CD4-positive, alpha-beta T cell (primary cell): ENCODE measurements around the gene PRKCI. TPM values are rescaled to one million over a fixed set of nuclear protein-coding genes. Genes with fewer than 3 reads are reported as not detected.

ENCODE experiments used
- ATAC-seq: fragments of 200-7000 bp; cut with Tn5 transposase; one replicate; pipeline ENCODE4 v1.10.0; 2022; ENCODE audit warnings: mild to moderate bottlenecking; ENCODE audit not compliant: poor library complexity
- CTCF ChIA-PET: fragments of 350-600 bp; sonication (Branson Sonifier 250); formaldehyde crosslinking; loops from one replicate; lab custom pipeline; 2021; ENCODE audit warnings: antibody characterized with exemption, inconsistent platforms; lab: Charles Lee
- POLR2A ChIA-PET: fragments of 350-600 bp; sonication (Branson Sonifier 250); formaldehyde crosslinking; loops from one replicate; lab custom pipeline; 2021; ENCODE audit warnings: antibody characterized with exemption, inconsistent platforms; lab: Charles Lee
- DNase-seq, 14 experiments: peaks; one replicate each; pipeline ENCODE4 v3.0.0-alpha.2; 2013 to 2020; ENCODE audit warnings: mixed read lengths in 2 of 14
- H3K27ac ChIP-seq, 2 donors: one replicate each; pipeline versions ENCODE4 v1.5.1 to v1.7.0; 2013; ENCODE audit warnings: low read length in 2 of 2, low read depth in 1 of 2, mild to moderate bottlenecking in 1 of 2
- H3K27me3 ChIP-seq, 2 experiments: 1 replicate in 1 of 2; 2 replicates in 1 of 2; pipeline versions ENCODE4 v1.6.1 to v1.7.0; 2013; ENCODE audit warnings: low read length in 2 of 2, control low read depth in 1 of 2, mild to moderate bottlenecking in 1 of 2, moderate library complexity in 1 of 2; ENCODE audit not compliant: insufficient read depth in 2 of 2, control insufficient read depth in 1 of 2
- H3K36me3 ChIP-seq: one replicate; pipeline ENCODE4 v1.6.1; 2013; ENCODE audit warnings: low read length, control low read depth; ENCODE audit not compliant: insufficient read depth
- H3K4me1 ChIP-seq: one replicate; pipeline ENCODE4 v1.6.1; 2013; ENCODE audit warnings: low read length, control low read depth; ENCODE audit not compliant: insufficient read depth
- H3K4me3 ChIP-seq: one replicate; pipeline ENCODE4 v1.5.1; 2013; ENCODE audit warnings: mild to moderate bottlenecking, low read length, moderate library complexity
- H3K9me3 ChIP-seq, 2 experiments: 1 replicate in 1 of 2; 2 replicates in 1 of 2; pipeline versions ENCODE4 v1.6.1 to v1.7.0; 2013; ENCODE audit warnings: low read length in 2 of 2, mild to moderate bottlenecking in 2 of 2, control low read depth in 1 of 2, moderate library complexity in 1 of 2; ENCODE audit not compliant: control insufficient read depth in 1 of 2, insufficient read depth in 1 of 2
- H3K27ac Mint-ChIP-seq: one replicate; pipeline ENCODE4 v1.8.0; 2020; ENCODE audit warnings: mixed read lengths
- H3K27me3 Mint-ChIP-seq: one replicate; pipeline ENCODE4 v1.8.0; 2021; ENCODE audit warnings: mixed read lengths
- H3K36me3 Mint-ChIP-seq: one replicate; pipeline ENCODE4 v1.8.0; 2021; ENCODE audit warnings: low read depth, mixed read lengths
- H3K4me1 Mint-ChIP-seq: one replicate; pipeline ENCODE4 v1.8.0; 2021; ENCODE audit warnings: low read depth, mixed read lengths
- H3K4me3 Mint-ChIP-seq: one replicate; pipeline ENCODE4 v1.8.0; 2020; ENCODE audit warnings: mild to moderate bottlenecking, mixed read lengths
- H3K9me3 Mint-ChIP-seq: one replicate; pipeline ENCODE4 v1.8.0; 2020; ENCODE audit warnings: mixed read lengths
- intact Hi-C, 2 experiments: fragments of 100-400 bp; cut with DNase I in 1 of 2; cut with micrococcal nuclease in 1 of 2; formaldehyde crosslinking; loops; one replicate each; pipeline versions ENCODE4 v1.15.1 to v1.9.0; 2023 to 2025; cut with DNase I, micrococcal nuclease
- total RNA-seq, 174 experiments: library from RNA in 2 of 174; stranded (reverse) in 2 of 174; gene quantifications; one replicate each; pipeline ENCODE4 v1.2.3 and lab custom pipeline; 2021 to 2026
- TF ChIP-seq, protein P1 (sequence below): fragments of 200-600 bp; IDR thresholded peaks from one replicate; pipeline ENCODE4 v1.8.0; 2022; ENCODE audit warnings: antibody characterized with exemption, mild to moderate bottlenecking

Gene PRKCI
- total RNA-seq, 2 experiments from 2014 or later: 16.4 to 18.0 TPM

DNA sequence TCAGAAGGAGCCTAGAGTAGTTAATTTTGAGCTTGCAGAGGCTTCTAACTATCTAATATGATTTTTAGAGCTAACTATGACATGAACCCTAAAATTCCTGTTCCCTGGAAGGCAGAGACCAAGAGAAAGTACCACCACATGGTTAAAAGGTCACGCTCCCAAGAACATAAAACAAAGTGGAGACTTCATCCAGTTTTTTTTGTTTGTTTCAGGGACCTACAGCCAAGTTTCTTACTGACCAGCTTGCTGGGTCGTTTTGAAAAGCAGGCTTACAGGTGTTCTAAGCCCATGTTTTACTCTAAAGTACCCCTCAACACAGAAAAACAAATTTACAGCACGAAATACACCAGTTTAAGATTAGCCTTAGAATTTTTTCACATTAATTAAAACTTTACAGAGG lies 95.7 kb downstream of the PRKCI start:
- H3K27ac Mint-ChIP-seq: no peak overlapping the region
- CTCF ChIA-PET: interaction anchor here (1.1 kb wide), 1 partner anchor 44 kb away, joined by 3 read pairs; no protein-coding TSS in a partner anchor
- H3K36me3 ChIP-seq: no peaks in the 10 kb centered on the region
- H3K27me3 Mint-ChIP-seq: no peaks in the 10 kb centered on the region
- H3K27me3 ChIP-seq: no peaks in the 10 kb centered on the region
- TF ChIP-seq, protein P1, sequence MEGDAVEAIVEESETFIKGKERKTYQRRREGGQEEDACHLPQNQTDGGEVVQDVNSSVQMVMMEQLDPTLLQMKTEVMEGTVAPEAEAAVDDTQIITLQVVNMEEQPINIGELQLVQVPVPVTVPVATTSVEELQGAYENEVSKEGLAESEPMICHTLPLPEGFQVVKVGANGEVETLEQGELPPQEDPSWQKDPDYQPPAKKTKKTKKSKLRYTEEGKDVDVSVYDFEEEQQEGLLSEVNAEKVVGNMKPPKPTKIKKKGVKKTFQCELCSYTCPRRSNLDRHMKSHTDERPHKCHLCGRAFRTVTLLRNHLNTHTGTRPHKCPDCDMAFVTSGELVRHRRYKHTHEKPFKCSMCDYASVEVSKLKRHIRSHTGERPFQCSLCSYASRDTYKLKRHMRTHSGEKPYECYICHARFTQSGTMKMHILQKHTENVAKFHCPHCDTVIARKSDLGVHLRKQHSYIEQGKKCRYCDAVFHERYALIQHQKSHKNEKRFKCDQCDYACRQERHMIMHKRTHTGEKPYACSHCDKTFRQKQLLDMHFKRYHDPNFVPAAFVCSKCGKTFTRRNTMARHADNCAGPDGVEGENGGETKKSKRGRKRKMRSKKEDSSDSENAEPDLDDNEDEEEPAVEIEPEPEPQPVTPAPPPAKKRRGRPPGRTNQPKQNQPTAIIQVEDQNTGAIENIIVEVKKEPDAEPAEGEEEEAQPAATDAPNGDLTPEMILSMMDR: no peak
- DNase-seq (no peak), ATAC-seq (no peak)
- intact Hi-C loops: no loop called here
- POLR2A ChIA-PET: no interaction called here
- no peaks in the 10 kb centered on the region for H3K36me3 Mint-ChIP-seq
- no peaks in the 10 kb centered on the region for H3K4me1 Mint-ChIP-seq
- H3K9me3 Mint-ChIP-seq: no peaks in the 10 kb centered on the region
- H3K9me3 ChIP-seq: no peaks in the 10 kb centered on the region
- H3K27ac ChIP-seq: no peak overlapping the region
- H3K4me1 ChIP-seq: no peaks in the 10 kb centered on the region
- H3K4me3 ChIP-seq: no peak overlapping the region
- no peak overlapping the region for H3K4me3 Mint-ChIP-seq

DNA sequence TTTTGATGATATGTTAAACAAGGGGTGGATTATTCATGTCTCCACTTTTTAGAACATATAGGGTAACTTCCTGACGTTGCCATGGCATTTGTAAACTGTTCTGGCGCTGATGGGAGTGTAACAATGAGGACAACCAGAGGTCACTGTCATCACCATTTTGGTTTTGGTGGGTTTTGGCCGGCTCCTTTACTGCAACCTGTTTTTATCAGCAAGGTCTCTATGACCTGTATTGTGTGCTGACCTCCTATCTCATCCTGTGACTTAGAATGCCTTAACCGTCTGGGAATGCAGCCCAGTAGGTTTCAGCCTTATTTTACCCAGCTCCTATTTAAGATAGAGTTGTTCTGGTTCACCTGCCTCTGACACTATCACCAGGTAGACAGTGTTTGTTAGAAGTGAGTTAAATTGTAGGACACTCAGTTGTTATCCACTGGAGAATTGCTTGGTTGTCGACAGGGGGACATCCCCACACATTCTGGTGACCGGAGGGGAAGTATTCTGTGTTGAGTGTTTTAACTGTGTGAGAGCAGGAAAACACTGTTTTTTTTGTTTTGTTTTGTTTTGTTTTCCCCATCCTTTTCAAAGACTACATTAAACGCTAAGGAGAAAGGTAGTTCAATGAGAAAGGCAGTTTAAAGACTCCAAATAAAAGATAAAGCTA lies 98.4 kb downstream of the PRKCI start:
- TF ChIP-seq, protein P1: no peak
- CTCF ChIA-PET: no interaction called here
- POLR2A ChIA-PET: no interaction called here
- intact Hi-C loops: no loop called here
- Histone ChIP-seq H3K27ac (no peak overlapping the region), H3K36me3 (no peaks in the 10 kb centered on the region), H3K9me3 (no peaks in the 10 kb centered on the region), H3K4me1 (no peaks in the 10 kb centered on the region), H3K4me3 (no peak overlapping the region), H3K27me3 (peaks cover 0 to 3% of the 10 kb centered on the region in 2 experiments)
- H3K36me3 Mint-ChIP-seq: no peaks in the 10 kb centered on the region
- DNase-seq (no peak), ATAC-seq (no peak)
- H3K27ac Mint-ChIP-seq: no peak overlapping the region
- no peaks in the 10 kb centered on the region for H3K9me3 Mint-ChIP-seq
- H3K4me3 Mint-ChIP-seq: no peak overlapping the region
- no peaks in the 10 kb centered on the region for H3K4me1 Mint-ChIP-seq
- H3K27me3 Mint-ChIP-seq: no peaks in the 10 kb centered on the region

DNA sequence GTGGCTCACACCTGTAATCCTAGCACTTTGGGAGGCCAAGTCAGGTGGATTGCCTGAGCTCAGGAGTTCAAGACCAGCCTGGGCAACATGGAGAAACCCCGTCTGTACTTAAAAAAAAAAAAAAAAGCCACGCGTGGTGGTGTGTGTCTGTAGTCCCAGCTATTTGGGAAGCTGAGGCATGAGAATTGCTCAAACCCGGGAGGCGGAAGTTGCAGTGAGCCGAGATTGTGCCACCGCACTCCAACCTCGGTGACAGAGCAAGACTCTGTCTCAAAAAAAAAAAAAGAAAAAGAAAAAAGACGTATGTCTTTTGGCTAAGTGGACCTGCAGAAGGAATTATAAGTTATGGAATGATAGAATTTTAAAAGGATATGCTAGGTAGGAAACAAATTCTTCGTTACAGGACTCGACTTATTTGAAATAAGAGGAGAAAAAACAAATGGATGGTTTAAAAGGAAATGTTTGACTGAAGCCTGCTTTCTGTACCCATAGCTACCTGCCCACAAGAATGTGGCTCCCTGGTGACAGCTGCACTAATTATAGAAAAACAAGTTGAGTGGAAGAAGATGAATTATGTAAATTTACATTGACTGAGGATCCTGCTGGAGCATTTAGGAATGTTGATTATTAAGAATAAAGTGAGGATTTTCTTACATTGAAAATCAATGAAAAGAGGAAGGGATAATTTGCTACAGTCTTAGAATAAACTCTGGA lies 99.3 kb downstream of the PRKCI start:
- peak in 1 of 14 experiments; percentile 23 for DNase-seq
- no peak overlapping the region for H3K4me3 ChIP-seq
- CTCF ChIA-PET: no interaction called here
- Mint-ChIP-seq H3K4me3 (no peak overlapping the region), H3K4me1 (no peaks in the 10 kb centered on the region), H3K27me3 (no peaks in the 10 kb centered on the region), H3K36me3 (no peaks in the 10 kb centered on the region), H3K27ac (no peak overlapping the region), H3K9me3 (no peaks in the 10 kb centered on the region)
- peaks cover 0 to 3% of the 10 kb centered on the region in 2 experiments for H3K27me3 ChIP-seq
- no peak overlapping the region for H3K27ac ChIP-seq
- intact Hi-C loops: no loop called here
- H3K9me3 ChIP-seq: no peaks in the 10 kb centered on the region
- H3K4me1 ChIP-seq: no peaks in the 10 kb centered on the region
- ATAC-seq: no peak
- POLR2A ChIA-PET: no interaction called here
- no peaks in the 10 kb centered on the region for H3K36me3 ChIP-seq
- TF ChIP-seq, protein P1: no peak
